Retinal pigment epithelial cell (primary cell): ENCODE results near the gene SFXN4.
"Not testable (repeated sequence)": the region's sequence is repeated elsewhere in the genome, so short reads cannot be mapped to it uniquely, and the experiment has no call there.

Source experiments
- DNase-seq: peaks from one replicate; pipeline ENCODE4 v3.0.0-alpha.2; 2010; ENCODE audit warnings: low read depth
- H3K4me3 ChIP-seq: 2 replicates; pipeline ENCODE4 v1.5.1; 2011; ENCODE audit warnings: mild to moderate bottlenecking, low read length, control low read depth, moderate library complexity
- CTCF ChIP-seq: conservative IDR thresholded peaks from 2 replicates; pipeline ENCODE4 v1.5.1; 2011; ENCODE audit warnings: low read depth, low read length, control low read depth, inconsistent platforms

Gene SFXN4

GRCh38 chr10:119153661-119154060, 11.9 kb downstream of the SFXN4 start:
- TF ChIP-seq CTCF = no peak
- no peak overlapping the region for H3K4me3 ChIP-seq
- DNase-seq = no peak

- no peak overlapping the region for H3K4me3 ChIP-seq
- DNase-seq = no peak
- no peak for TF ChIP-seq CTCF
Measured at GRCh38 chr10:119153041-119153440, 12.5 kb downstream of the SFXN4 start.

GRCh38 chr10:119151601-119152000, 13.9 kb downstream of the SFXN4 start:
- not testable (repeated sequence) for DNase-seq, H3K4me3 ChIP-seq

- TF ChIP-seq CTCF = peak; percentile 23
- no peak for DNase-seq
- no peak overlapping the region for H3K4me3 ChIP-seq
Measured at GRCh38 chr10:119149729-119150128, 15.8 kb downstream of the SFXN4 start.

GRCh38 chr10:119149157-119149556, 16.4 kb downstream of the SFXN4 start:
- H3K4me3 ChIP-seq = no peak overlapping the region
- DNase-seq = no peak
- no peak for TF ChIP-seq CTCF

GRCh38 chr10:119143657-119144056, 21.9 kb downstream of the SFXN4 start:
- no peak overlapping the region for H3K4me3 ChIP-seq
- DNase-seq = no peak
- no peak for TF ChIP-seq CTCF

- no peak for TF ChIP-seq CTCF
- no peak for DNase-seq
Measured at GRCh38 chr10:119140603-119141245, 24.8 kb downstream of the SFXN4 start.

More at GRCh38 chr10:119140603-119141245, 24.8 kb downstream of the SFXN4 start:
- H3K4me3 ChIP-seq = no peak overlapping the region
